ENCODE results near the gene ZSCAN22.

The ZSCAN22 gene

DNA sequence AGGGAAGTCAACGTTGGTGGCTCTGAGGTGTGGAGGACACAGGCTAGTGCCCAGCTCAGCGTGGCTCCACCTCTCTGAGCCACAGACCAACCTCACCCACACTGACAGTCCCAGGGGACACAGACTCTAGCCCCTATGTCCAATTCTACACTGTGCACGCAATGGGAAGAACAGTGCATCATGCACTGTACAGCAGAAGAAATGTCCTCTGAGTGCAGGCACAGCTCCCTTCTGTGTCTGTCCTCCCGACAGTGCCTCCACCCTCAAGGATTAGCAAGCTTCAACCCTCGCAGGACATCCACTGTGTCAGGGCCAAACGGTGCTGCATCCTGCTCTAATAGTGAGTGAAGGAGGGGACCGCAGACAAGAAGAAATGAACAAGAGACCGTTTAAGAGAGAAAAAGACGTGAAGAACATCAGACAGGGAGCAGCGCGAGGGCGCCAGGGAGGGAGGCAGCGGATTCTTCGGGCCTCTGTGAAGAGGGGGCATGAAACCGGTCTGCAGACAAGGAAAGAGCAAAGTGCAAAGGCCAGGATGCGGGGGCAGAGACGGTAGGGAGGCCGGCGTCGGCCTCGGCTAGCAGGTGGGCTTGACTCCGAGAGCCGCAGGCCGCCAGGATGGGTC is 53.4 kb downstream of the ZSCAN22 start:
- no peak for DNase-seq

DNA sequence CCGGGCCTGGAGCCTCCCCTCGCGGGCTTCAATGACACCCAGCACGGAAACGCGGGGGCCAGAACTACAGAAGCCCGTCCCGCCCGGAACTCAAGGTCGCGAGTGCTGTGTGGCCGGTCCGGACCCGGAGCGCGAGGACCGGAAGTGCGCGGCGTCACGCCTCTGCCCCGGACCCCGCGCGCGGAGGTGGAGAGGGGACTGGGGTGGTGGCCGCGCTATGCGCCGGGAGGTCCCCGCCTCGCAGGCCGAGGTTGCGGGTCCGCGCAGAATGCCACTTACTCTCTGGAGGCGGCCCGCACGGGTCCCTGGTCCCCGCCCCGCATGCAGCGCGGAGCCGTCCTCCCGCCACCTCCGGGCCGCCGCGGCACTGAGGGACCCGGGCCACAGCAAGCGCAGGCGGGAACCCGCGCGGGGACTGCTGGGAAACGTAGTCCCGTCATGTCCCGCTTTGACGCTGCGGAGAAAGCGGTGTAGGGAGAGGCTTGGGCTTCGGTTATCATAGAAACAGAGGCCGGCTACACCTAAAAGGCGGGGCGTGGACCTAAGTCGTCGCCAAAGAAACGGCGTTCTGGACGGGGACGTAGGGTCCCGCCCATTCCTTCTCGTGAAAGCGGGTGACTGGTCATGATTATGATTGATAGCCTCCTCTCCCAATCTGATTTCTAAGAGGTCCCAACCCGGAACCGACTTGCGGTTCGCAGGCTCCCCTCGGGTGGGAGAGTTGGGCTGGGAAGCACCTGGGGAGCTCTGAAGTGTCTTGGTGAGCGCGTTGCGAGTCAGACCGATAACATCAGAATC is 54.1 kb downstream of the ZSCAN22 start, which contains the start of gene ZNF837:
Gene ZNF837 (minus strand): TSS at position 369 of the 798 bp plus-strand sequence. CDS start 11,698 bp downstream, outside the sequence.
- DNase-seq = peak; percentile 100

- DNase-seq = peak; percentile 35
Observed at GRCh38 chr19:58381460-58382212, 54.8 kb downstream of the ZSCAN22 start.

GRCh38 chr19:58382997-58383603 is 56.3 kb downstream of the ZSCAN22 start:
- DNase-seq = peak; percentile 37

- no peak for DNase-seq
Observed at GRCh38 chr19:58385313-58385890, 58.6 kb downstream of the ZSCAN22 start.

DNA sequence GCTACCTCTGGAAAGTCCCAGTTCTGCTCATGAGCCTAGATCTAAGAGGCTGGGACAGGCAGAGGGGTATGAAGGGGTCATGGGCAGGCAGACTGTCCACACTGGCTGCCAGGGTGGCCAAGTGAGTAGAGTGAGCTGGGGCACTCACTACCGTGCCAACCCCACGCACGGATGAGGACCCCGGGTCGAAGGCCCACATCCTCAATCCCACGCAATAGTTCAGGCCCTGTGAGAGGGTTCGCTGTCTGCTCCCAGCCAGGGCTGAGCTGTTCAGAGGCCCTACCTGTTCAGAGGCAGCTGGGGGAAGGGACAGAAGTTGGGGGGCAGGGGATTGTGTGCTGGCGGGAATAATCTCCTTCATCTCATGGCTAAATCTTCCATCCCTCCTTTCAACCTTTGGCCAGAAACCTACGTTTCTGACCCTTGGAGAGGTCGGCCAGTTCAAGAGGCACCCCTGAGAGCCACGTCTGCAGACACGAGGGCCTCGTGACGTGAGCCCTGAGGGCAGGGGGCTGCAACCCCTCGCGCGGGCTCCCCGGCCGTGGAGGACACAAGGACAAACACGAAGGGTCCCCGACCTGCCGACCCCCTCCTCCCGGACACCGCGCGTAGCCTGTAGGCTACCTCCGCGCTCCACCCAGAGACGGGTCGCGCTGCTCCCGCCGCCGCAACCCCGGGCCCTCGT is 59.2 kb downstream of the ZSCAN22 start:
- peak; percentile 53 for DNase-seq

GRCh38 chr19:58386576-58387337 is 60.0 kb downstream of the ZSCAN22 start, which contains the start of gene RPS5:
Gene RPS5, plus strand, starts transcription at chr19:58387269. Its CDS starts 869 bp downstream, at chr19:58388138.
- DNase-seq = peak; percentile 98

DNA sequence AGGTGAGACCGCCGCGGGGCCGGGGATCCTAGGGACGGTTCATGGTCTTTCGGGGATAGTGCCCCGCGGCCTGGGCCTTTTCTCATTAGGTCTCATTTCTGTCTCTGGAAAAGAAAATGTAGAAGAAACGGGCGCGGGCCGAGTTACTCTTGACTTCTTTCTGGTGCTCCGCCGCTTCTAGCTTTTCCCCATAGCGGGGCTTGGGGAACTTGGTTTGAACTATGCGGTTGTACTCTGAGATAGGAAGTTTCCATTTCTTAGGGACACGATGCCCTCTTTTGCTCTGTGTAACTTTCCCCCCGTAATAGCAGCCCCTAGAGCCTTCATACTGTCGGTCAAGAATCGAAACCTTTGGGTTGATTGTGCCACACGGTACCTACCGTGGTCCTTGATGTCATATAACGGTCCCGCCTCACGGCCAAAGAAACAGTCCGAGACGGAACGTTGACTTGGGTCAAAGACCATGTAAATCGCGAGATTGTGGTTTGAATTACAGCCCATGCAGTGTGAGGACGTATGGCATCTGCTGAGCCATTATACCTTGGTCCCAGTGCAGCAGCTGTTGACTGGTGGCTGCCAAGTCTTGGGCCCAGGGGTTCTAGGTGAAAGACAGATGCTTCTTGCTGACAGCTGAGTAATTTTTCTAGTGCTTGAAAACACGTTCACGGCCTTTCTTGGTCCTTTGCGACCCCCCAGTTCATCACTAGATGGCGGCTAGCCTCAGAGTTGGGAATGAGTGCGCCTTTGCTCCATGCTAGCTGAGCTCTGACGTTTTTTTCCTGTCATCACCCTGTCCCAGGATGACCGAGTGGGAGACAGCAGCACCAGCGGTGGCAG is 60.8 kb downstream of the ZSCAN22 start:
- peak; percentile 53 for DNase-seq

DNA sequence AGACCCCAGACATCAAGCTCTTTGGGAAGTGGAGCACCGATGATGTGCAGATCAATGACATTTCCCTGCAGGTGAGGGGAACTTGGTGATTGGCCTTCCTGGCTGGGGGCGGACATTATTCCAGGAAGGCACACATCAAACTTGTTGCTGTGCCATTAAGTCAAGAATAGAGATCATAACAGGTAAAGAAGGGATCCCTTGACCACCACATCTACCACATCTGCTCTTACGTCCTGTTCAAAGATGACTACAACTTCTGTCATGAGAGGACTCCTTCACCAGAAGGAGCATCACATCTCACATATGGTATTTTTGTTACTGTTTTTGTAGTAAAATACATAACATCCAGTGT is 61.4 kb downstream of the ZSCAN22 start:
- DNase-seq = no peak
